HEK293T (cell line): ENCODE measurements around the gene SYNM.

Experiments used
- BHLHE40 ChIP-seq: fragments of 450-650 bp; IDR thresholded peaks from 2 replicates; pipeline ENCODE4 v1.6.1; 2016; ENCODE audit warnings: mild to moderate bottlenecking, moderate library complexity, borderline replicate concordance
- ELF4 ChIP-seq: fragments of 450-650 bp; IDR thresholded peaks from 2 replicates; pipeline ENCODE4 v1.6.1; 2017; ENCODE audit warnings: antibody characterized with exemption
- L3MBTL2 ChIP-seq: fragments of 450-650 bp; conservative IDR thresholded peaks from 2 replicates; pipeline ENCODE4 v1.6.1; 2016; ENCODE audit warnings: mild to moderate bottlenecking
- SUZ12 ChIP-seq: fragments of 450-650 bp; IDR thresholded peaks from 2 replicates; pipeline ENCODE4 v1.6.1; 2016; ENCODE audit warnings: mild to moderate bottlenecking
- ZNF384 ChIP-seq: fragments of 450-650 bp; IDR thresholded peaks from 2 replicates; pipeline ENCODE4 v1.6.1; 2016

DNA sequence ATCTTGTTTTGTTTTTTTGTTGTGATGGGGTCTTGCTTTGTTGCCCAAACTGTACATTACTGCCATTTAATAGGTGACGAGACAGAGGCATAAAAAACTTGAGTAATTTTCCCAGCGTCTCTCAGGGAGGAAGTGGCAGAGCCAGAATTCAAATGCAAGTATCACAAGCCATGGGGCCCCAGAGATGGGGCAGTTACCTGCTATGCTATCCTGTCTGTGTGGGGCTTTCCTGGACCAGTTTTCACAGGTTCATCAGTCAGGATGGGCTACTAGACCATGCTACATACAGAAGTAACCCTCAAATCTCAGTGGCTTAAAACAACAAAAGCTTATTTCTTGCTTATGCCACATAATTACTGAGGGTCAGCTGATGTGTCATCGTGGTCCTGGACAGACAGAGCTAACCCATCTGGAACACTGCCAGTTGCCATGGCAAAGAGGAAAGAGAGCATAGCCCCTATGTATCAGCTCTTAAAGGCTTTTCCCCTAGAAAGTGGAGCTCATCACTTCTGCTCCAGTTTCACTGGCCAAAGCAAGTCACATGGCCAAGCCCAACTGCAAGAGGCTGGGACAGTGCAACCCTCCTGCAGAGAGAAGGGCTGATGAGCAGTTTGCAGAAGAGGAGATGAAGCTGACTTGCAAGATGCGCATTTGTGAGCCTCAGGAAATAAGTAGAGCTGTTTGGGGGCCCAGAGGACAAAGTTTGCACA is 31.7 kb upstream of the SYNM start:
- TF ChIP-seq ZNF384 (no peak), ELF4 (no peak), SUZ12 (no peak), BHLHE40 (no peak), L3MBTL2 (no peak)
